Sigmoid colon (tissue), 4 donors: Measurements from ENCODE around the gene SFMBT2.

ENCODE experiments used
- CTCF ChIP-seq, 4 experiments: fragments of 450-650 bp in 3 of 4; fragments of 200-600 bp in 1 of 4; IDR thresholded peaks; one replicate each; pipeline ENCODE4 v1.5.1; 2016 to 2019; ENCODE audit warnings: antibody characterized with exemption in 4 of 4, mild to moderate bottlenecking in 3 of 4, moderate library complexity in 2 of 4
- EP300 ChIP-seq, 4 donors: sonication (generic); formaldehyde crosslinking; IDR thresholded peaks; one replicate each; pipeline ENCODE4 v1.6.1; 2017; ENCODE audit warnings: antibody characterized with exemption in 4 of 4
- POLR2AphosphoS5 ChIP-seq, 4 donors: sonication (generic); formaldehyde crosslinking; IDR thresholded peaks; one replicate each; pipeline ENCODE4 v1.6.1; 2017; ENCODE audit warnings: antibody characterized with exemption in 4 of 4

GRCh38 chr10:7457478-7458316, 46.9 kb upstream of the SFMBT2 start:
- TF ChIP-seq CTCF (IDR thresholded peaks at IDR 0.05) (no peak), EP300 (IDR thresholded peaks at IDR 0.05) (no peak), POLR2AphosphoS5 (IDR thresholded peaks at IDR 0.05) (no peak)
